Activated T-helper 2 cell treated with anti-CD3 and anti-CD28 coated beads, Interferon-gamma antibody, Interleukin-2, Interleukin-4, amounts not matched to agents 10 μg/mL and 5 μg/mL and 100 μg/mL, durations not matched to agents 14 hours and 24 hours and 36 hours (primary cell): ENCODE results near the gene VDAC1. TPM values are rescaled to one million over a fixed set of nuclear protein-coding genes. Genes with fewer than 3 reads are reported as not detected.
"Not testable (repeated sequence)": the region's sequence is repeated elsewhere in the genome, so short reads cannot be mapped to it uniquely, and the experiment has no call there.

ENCODE experiments used
- DNase-seq: peaks from one replicate; pipeline ENCODE4 v3.0.0; 2021; ENCODE audit warnings: low spot score
- H3K27ac Mint-ChIP-seq: one replicate; pipeline ENCODE4 v1.8.0; 2021; ENCODE audit warnings: mixed read lengths
- H3K27me3 Mint-ChIP-seq: one replicate; pipeline ENCODE4 v1.8.0; 2021; ENCODE audit warnings: low read depth, mixed read lengths
- H3K36me3 Mint-ChIP-seq: one replicate; pipeline ENCODE4 v1.8.0; 2021; ENCODE audit warnings: low read depth, mixed read lengths
- H3K4me1 Mint-ChIP-seq: one replicate; pipeline ENCODE4 v1.8.0; 2021; ENCODE audit warnings: low read depth, mixed read lengths
- H3K4me3 Mint-ChIP-seq: one replicate; pipeline ENCODE4 v1.8.0; 2021; ENCODE audit warnings: low read depth, mild to moderate bottlenecking, moderate library complexity, mixed read lengths
- H3K9me3 Mint-ChIP-seq: one replicate; pipeline ENCODE4 v1.8.0; 2021; ENCODE audit warnings: mixed read lengths
- intact Hi-C: fragments of 100-400 bp; cut with micrococcal nuclease; formaldehyde crosslinking; loops from one replicate; pipeline ENCODE4 v1.15.1; 2023
- total RNA-seq: library from RNA; stranded (reverse); gene quantifications from 2 replicates; pipeline ENCODE4 v1.2.3, GENCODE V29; 2022

The VDAC1 gene
- total RNA-seq, 1 donor from 2014 or later: 459 TPM

GRCh38 chr5:133985540-133986180 lies 19.1 kb downstream of the VDAC1 start:
- peaks cover 9% of the 10 kb centered on the region for H3K4me1 Mint-ChIP-seq
- H3K4me3 Mint-ChIP-seq: no peak overlapping the region
- H3K36me3 Mint-ChIP-seq: peaks cover 78% of the 10 kb centered on the region
- no peaks in the 10 kb centered on the region for H3K27me3 Mint-ChIP-seq
- H3K27ac Mint-ChIP-seq: no peak overlapping the region
- no peak for DNase-seq
- H3K9me3 Mint-ChIP-seq: no peaks in the 10 kb centered on the region
- intact Hi-C loops: no loop called here

- intact Hi-C loops: no loop called here
- Mint-ChIP-seq H3K36me3 (peaks cover 76% of the 10 kb centered on the region), H3K4me3 (no peak overlapping the region)
These were observed 21.1 kb downstream of the VDAC1 start for GRCh38 chr5:133983674-133984073.

DNA sequence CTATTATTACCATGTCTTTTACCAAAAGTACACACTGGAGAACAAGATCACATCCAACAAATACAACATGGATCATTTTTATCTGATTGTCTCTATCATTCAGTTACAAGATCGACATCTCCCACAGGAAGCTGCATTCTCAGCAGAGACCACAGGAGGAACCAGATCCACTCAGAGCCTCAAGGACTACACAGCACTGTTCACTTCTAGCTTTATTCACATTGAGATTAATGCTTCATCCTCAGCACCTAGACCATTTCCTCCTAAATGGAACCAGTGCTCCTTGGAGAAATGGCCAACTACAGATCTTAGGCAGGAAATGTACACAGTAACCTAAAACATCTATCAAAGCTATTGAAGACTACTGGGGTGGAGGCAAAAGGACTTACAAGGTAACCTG lies 23.1 kb downstream of the VDAC1 start:
- peaks cover 76% of the 10 kb centered on the region for H3K36me3 Mint-ChIP-seq
- H3K27ac Mint-ChIP-seq: peak overlapping the region; percentile 15
- no peaks in the 10 kb centered on the region for H3K27me3 Mint-ChIP-seq
- no peak overlapping the region for H3K4me3 Mint-ChIP-seq
- H3K9me3 Mint-ChIP-seq: no peaks in the 10 kb centered on the region
- DNase-seq: no peak
- intact Hi-C loops: no loop called here
- H3K4me1 Mint-ChIP-seq: peaks cover 25% of the 10 kb centered on the region

More at GRCh38 chr5:133983674-133984073, 21.1 kb downstream of the VDAC1 start:
- peaks cover 13% of the 10 kb centered on the region for H3K4me1 Mint-ChIP-seq
- DNase-seq: no peak
- no peak overlapping the region for H3K27ac Mint-ChIP-seq
- H3K27me3 Mint-ChIP-seq: no peaks in the 10 kb centered on the region
- no peaks in the 10 kb centered on the region for H3K9me3 Mint-ChIP-seq

DNA sequence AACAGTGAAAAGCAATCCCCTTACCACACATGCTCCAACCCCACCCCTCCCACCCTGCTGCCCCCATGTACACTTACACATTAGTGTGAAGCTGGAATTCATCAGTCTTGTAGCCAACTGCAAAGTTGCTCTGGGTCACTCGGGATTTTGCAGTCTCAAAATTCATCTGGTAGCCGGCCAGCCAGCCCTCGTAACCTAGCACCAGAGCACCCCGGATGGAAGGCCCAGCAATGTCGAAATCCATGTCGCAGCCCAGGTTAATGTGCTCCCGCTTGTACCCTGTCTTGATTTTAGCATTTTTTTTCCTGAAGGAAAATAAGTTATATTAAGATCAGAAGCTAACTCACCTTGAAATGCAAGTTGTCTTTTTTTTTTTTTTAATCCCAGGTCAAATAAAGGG lies 24.1 kb downstream of the VDAC1 start:
- Mint-ChIP-seq H3K9me3 (no peaks in the 10 kb centered on the region), H3K27ac (no peak overlapping the region), H3K27me3 (no peaks in the 10 kb centered on the region), H3K4me3 (no peak overlapping the region), H3K36me3 (peaks cover 76% of the 10 kb centered on the region), H3K4me1 (peaks cover 33% of the 10 kb centered on the region)
- no peak for DNase-seq
- intact Hi-C loops: no loop called here

DNA sequence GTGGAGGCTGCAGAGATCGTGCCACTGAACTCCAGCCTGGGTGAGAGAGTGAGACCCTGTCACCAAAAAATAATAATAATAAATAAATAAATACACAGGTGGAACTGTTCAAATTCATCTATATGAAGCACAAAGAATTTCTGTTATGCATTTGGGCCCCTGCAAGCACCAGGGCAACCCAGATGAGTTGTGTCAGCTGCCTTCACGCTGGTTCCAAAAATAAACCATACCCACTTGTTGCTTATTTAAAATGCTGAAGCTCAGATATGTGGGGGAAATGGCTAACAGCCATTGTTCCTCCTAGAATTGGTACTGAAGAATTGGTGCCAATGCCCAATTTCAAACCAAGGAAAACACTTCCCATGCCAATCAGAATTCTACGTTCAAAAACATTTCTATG lies 25.8 kb downstream of the VDAC1 start:
- Mint-ChIP-seq H3K4me1 (peaks cover 34% of the 10 kb centered on the region), H3K36me3 (peaks cover 82% of the 10 kb centered on the region), H3K9me3 (no peaks in the 10 kb centered on the region), H3K4me3 (no peak overlapping the region), H3K27ac (no peak overlapping the region), H3K27me3 (no peaks in the 10 kb centered on the region)
- no peak for DNase-seq
- intact Hi-C loops: no loop called here

- Mint-ChIP-seq H3K36me3 (peaks cover 85% of the 10 kb centered on the region), H3K4me1 (peaks cover 31% of the 10 kb centered on the region), H3K27ac (peak overlapping the region; percentile 78), H3K27me3 (no peaks in the 10 kb centered on the region), H3K9me3 (no peaks in the 10 kb centered on the region), H3K4me3 (no peak overlapping the region)
- no peak for DNase-seq
- intact Hi-C loops: no loop called here
These were observed 26.9 kb downstream of the VDAC1 start for GRCh38 chr5:133977858-133978257.

GRCh38 chr5:133977161-133977787 lies 27.5 kb downstream of the VDAC1 start:
- peaks cover 31% of the 10 kb centered on the region for H3K4me1 Mint-ChIP-seq
- peaks cover 86% of the 10 kb centered on the region for H3K36me3 Mint-ChIP-seq
- H3K27ac Mint-ChIP-seq: peak overlapping the region; percentile 78
- no peaks in the 10 kb centered on the region for H3K27me3 Mint-ChIP-seq
- no peak overlapping the region for H3K4me3 Mint-ChIP-seq
- no peaks in the 10 kb centered on the region for H3K9me3 Mint-ChIP-seq
- intact Hi-C loops: no loop called here
- DNase-seq: no peak

GRCh38 chr5:133975546-133975945 lies 29.2 kb downstream of the VDAC1 start:
- H3K4me3 Mint-ChIP-seq, intact Hi-C loops, DNase-seq, H3K27me3 Mint-ChIP-seq, H3K9me3 Mint-ChIP-seq: not testable (repeated sequence)
- Mint-ChIP-seq H3K36me3 (peaks cover 76% of the 10 kb centered on the region), H3K4me1 (peaks cover 25% of the 10 kb centered on the region), H3K27ac (peak overlapping the region; percentile 59)

- intact Hi-C loops: no loop called here
These were observed 30.6 kb downstream of the VDAC1 start for GRCh38 chr5:133974142-133974541.

DNA sequence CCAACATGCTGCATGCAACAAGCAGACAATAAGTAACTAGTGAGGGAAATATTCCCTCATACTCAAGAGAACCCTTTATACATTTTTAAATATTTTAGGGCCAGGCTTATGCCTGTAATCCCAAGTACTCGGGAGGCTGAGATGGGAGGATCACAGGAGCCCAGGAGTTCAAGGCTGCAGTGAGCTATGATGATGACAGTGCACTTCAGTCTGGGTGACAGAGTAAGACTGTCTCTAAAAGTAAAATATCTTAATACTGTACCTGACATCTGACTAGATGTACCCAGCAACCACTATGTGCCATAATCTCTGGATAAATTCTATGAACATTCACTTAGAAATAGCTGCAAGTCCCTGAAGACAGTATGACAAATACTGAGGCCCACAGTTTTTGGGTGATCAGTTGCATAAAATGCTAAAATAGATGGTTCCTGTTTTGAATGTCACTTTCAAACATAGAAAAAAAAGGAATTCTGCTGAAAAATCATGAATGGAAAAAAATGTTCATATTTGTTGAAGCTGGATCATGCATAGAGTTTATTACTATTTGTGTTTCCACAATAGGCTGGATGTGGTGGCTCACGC lies 34.4 kb downstream of the VDAC1 start:
- H3K27ac Mint-ChIP-seq: peak overlapping the region; percentile 75
- no peak for DNase-seq
- H3K4me3 Mint-ChIP-seq: peak overlapping the region; percentile 96
- peaks cover 24% of the 10 kb centered on the region for H3K4me1 Mint-ChIP-seq
- intact Hi-C loops: no loop called here
- peaks cover 63% of the 10 kb centered on the region for H3K36me3 Mint-ChIP-seq
- H3K27me3 Mint-ChIP-seq: no peaks in the 10 kb centered on the region
- no peaks in the 10 kb centered on the region for H3K9me3 Mint-ChIP-seq

More at GRCh38 chr5:133974142-133974541, 30.6 kb downstream of the VDAC1 start:
- H3K27me3 Mint-ChIP-seq: no peaks in the 10 kb centered on the region
- no peaks in the 10 kb centered on the region for H3K9me3 Mint-ChIP-seq
- H3K27ac Mint-ChIP-seq: no peak overlapping the region
- no peak overlapping the region for H3K4me3 Mint-ChIP-seq
- peaks cover 29% of the 10 kb centered on the region for H3K4me1 Mint-ChIP-seq
- no peak for DNase-seq
- H3K36me3 Mint-ChIP-seq: peaks cover 74% of the 10 kb centered on the region

DNA sequence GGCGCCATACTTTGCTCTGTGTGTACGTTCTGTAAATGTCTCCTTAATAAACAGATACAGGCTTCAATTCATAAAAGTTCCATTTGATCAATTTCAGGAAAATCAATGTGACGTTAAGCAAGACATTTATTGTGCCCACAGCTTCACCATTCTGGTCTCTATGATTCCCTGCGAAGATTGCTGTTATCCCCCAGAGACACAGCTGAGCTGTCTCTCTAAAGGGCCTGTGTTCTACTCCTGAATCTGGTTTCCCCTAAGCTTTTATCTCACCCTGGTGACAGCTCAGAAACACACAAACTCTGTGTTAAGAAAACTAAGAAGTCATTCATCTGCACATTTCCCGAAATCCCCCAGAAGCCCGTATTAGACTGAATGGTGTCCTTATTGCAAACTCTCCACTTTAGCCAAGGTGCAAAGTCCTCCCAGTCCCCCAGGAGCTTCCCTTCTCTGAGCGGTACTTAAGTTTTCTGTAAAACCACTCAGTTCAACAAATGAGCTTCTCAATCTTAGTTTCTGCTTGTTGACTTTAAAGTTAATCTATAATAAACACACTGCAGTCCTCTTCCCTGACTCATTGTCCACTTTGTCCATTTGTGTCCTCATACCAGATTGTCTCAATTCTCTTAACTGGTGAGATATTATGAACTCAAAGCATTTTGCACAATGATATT lies 35.0 kb downstream of the VDAC1 start:
- H3K4me1 Mint-ChIP-seq: peaks cover 29% of the 10 kb centered on the region
- H3K27ac Mint-ChIP-seq: peak overlapping the region; percentile 75
- H3K4me3 Mint-ChIP-seq: peak overlapping the region; percentile 96
- peaks cover 63% of the 10 kb centered on the region for H3K36me3 Mint-ChIP-seq
- no peak for DNase-seq
- no peaks in the 10 kb centered on the region for H3K27me3 Mint-ChIP-seq
- H3K9me3 Mint-ChIP-seq: no peaks in the 10 kb centered on the region
- intact Hi-C loops: loop anchor here (2.0 kb wide), 1 partner anchor 35 kb away; the partner anchor contains the start of gene VDAC1

- no peaks in the 10 kb centered on the region for H3K27me3 Mint-ChIP-seq
- peaks cover 39% of the 10 kb centered on the region for H3K4me1 Mint-ChIP-seq
- H3K27ac Mint-ChIP-seq: peak within 1 kb of the TSS; percentile 93
- peaks cover 63% of the 10 kb centered on the region for H3K36me3 Mint-ChIP-seq
- peaks cover 4% of the 10 kb centered on the region for H3K9me3 Mint-ChIP-seq
- intact Hi-C loops: loop anchor here (1.0 to 2.0 kb wide), 3 partner anchors 9 to 38 kb away; partner anchors contain the start of gene VDAC1
- DNase-seq: peak; percentile 91
- peak within 1 kb of the TSS; percentile 96 for H3K4me3 Mint-ChIP-seq
These were observed 36.4 kb downstream of the VDAC1 start, which contains the start of gene C5orf15 for GRCh38 chr5:133968204-133968980. TSS of gene C5orf15 (minus strand) at chr5:133968625. CDS start at chr5:133968584, 41 bp downstream.
